ENCODE results near the gene DPYD.

GRCh38 chr1:97356309-97356708, 564.5 kb downstream of the DPYD start:
- TF ChIP-seq, protein P1, sequence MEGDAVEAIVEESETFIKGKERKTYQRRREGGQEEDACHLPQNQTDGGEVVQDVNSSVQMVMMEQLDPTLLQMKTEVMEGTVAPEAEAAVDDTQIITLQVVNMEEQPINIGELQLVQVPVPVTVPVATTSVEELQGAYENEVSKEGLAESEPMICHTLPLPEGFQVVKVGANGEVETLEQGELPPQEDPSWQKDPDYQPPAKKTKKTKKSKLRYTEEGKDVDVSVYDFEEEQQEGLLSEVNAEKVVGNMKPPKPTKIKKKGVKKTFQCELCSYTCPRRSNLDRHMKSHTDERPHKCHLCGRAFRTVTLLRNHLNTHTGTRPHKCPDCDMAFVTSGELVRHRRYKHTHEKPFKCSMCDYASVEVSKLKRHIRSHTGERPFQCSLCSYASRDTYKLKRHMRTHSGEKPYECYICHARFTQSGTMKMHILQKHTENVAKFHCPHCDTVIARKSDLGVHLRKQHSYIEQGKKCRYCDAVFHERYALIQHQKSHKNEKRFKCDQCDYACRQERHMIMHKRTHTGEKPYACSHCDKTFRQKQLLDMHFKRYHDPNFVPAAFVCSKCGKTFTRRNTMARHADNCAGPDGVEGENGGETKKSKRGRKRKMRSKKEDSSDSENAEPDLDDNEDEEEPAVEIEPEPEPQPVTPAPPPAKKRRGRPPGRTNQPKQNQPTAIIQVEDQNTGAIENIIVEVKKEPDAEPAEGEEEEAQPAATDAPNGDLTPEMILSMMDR (conservative IDR thresholded peaks at IDR 0.05; ENCODE audit: low read depth, low read length): no peak
- TF ChIP-seq EZH2 (IDR thresholded peaks at IDR 0.05; ENCODE audit: low read length, unreplicated experiment) (no peak), EZH2phosphoT487 (IDR thresholded peaks at IDR 0.05; ENCODE audit: borderline replicate concordance, low read length) (no peak)

Data from PC-3 (cell line).